GM19455 (cell line): Measurements from ENCODE around the gene TM4SF5.

ENCODE experiments used
- ATAC-seq: cut with Tn5 transposase; IDR thresholded peaks from one replicate; pipeline ENCODE4 v1.9.1; 2021; ENCODE audit not compliant: unreplicated experiment

Gene TM4SF5

DNA sequence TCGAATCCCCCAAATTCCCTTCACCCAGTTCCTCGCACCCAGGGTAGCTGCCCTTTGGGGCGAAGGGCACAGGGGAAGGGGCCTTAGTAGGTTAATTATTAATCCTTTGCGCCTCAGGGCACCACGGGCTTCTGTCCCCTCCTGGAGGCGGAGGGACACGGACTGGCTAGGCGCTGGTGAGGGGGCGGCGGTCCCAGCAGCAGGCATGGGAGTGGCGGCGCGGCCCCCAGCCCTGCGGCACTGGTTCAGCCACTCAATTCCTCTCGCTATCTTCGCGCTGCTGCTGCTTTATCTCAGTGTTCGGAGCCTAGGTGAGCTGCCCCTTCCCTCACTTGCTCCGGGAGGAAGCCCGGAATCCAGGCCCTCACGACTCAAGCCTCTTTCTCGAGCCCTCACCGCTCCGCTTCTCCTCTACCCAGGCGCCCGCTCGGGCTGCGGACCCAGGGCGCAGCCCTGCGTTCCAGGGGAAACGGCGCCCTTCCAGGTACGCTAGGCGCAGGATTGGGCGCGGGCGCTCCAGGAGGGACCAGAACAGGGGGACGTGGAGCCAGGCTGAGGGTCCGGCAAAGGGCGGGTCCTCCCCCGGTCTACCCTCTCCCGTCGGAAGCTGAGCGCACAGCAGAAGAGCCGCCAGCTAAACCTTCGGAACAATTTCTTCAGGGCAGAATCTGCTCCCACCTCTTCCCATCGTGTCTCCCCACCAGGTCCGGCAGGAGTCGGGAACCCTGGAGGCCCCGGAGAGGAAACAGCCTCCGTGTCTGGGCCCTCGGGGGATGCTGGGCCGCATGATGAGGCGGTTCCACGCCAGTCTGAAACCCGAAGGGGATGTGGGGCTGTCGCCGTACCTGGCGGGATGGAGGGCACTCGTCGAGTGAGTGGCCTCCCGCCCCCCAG is 17.4 kb downstream of the TM4SF5 start, which contains the start of gene GLTPD2:
Gene GLTPD2, plus strand, starts transcription at position 158 of the 894 bp plus-strand sequence. Its CDS starts 48 bp downstream, at position 206.
- ATAC-seq = no peak

DNA sequence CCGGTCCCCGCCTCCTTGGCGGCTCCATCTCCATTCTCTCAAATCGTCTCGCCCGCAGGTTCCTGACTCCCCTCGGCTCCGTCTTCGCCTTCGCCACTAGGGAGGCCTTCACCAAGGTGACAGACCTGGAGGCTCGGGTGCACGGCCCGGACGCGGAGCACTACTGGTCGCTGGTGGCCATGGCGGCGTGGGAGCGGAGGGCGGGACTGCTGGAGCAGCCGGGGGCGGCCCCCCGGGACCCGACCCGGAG is 17.9 kb downstream of the TM4SF5 start:
- peak; percentile 22 for ATAC-seq

DNA sequence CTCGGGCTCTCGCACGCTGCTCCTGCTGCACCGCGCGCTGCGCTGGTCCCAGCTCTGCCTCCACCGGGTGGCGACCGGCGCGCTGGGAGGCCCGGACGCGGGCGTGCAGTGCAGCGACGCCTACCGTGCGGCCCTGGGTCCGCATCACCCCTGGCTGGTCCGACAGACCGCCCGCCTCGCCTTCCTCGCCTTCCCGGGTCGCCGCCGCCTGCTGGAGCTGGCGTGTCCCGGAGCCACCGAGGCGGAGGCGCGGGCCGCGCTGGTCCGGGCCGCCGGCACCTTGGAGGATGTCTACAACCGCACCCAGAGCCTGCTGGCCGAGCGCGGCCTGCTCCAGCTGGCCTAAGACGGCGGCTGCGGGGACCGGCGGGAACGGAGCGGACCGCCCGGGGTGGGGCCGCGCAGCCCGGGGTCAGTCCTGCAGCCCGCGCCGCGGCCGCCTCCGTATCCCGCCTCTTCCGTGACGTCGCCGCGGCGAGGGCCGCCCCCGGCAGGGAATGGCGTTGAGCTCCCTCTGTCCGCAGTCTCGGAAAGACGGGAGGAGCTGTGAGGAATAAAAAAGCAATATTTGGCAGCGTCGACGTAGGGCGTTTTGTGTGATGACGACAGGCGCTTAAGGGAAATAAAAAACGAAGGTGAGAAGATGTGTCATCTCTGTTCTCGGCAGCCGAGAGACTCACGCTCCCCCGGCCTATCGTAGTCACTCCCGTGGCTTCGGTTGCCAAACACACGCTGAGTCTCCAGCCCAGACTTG is 18.4 kb downstream of the TM4SF5 start:
- peak; percentile 87 for ATAC-seq

- no peak for ATAC-seq
Observed at GRCh38 chr17:4790705-4791088, 19.0 kb downstream of the TM4SF5 start.

DNA sequence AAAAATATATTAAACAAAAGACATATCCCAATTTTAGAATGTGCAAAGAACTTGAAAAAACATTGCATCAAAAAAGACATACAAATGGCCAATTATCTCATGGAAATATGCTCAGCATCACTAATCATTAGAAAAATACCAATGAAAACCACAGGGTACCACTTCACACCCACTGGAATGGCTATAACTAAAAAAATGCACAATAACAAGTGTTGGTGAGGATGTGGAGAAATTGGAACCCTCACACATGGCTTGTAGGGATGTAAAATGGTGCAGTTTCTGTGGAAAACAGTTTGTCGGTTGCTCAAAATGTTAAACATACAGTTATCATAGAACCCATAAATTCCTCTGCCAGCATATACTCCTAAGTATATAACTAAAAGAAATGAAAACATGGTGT is 23.5 kb downstream of the TM4SF5 start:
- ATAC-seq = no peak

GRCh38 chr17:4796552-4796920 is 24.9 kb downstream of the TM4SF5 start:
- no peak for ATAC-seq

DNA sequence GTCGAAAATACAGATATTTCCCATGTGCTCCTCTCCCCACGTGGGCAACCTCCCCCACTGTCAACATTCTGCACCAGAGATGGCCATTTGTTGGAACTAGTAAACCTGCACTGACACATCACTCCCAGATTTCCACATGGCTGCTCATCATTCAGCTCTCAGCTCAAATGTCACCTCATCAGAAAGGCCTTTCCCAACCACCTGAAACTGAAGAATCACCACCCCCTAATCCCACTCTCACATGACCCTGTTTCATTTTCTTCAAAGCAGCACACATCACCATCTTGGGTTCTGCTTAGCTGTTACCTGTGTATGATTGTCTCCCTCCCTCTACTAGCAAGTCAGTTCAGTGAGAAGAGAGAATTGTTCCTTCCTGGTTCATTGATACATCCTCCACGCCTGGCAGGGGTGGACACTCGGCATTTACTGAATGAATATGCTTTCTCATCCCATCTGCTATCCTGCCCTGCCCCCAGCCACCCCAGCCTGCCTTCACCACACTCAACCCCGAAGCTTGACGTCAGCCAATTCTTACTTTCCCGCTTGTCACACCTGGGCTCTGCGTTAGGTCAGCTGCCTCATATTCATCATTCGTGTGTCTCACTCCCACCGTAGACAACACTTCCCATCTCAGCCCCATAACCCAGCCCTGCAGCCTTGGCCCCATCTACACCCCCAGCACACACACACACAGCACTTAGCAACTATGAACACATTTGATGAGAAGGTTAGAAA is 28.9 kb downstream of the TM4SF5 start:
- ATAC-seq = no peak

- ATAC-seq = no peak
Observed at GRCh38 chr17:4802228-4802627, 30.5 kb downstream of the TM4SF5 start, which contains the start of gene C17orf114. C17orf114 (minus strand) TSS chr17:4802328.

- no peak for ATAC-seq
Observed at GRCh38 chr17:4806456-4806776, 34.7 kb downstream of the TM4SF5 start.

GRCh38 chr17:4806777-4807604 is 35.3 kb downstream of the TM4SF5 start, which contains the start of gene PLD2:
PLD2 (plus strand) TSS chr17:4807152; CDS start chr17:4807773, 621 bp downstream.
- ATAC-seq = peak; percentile 85

DNA sequence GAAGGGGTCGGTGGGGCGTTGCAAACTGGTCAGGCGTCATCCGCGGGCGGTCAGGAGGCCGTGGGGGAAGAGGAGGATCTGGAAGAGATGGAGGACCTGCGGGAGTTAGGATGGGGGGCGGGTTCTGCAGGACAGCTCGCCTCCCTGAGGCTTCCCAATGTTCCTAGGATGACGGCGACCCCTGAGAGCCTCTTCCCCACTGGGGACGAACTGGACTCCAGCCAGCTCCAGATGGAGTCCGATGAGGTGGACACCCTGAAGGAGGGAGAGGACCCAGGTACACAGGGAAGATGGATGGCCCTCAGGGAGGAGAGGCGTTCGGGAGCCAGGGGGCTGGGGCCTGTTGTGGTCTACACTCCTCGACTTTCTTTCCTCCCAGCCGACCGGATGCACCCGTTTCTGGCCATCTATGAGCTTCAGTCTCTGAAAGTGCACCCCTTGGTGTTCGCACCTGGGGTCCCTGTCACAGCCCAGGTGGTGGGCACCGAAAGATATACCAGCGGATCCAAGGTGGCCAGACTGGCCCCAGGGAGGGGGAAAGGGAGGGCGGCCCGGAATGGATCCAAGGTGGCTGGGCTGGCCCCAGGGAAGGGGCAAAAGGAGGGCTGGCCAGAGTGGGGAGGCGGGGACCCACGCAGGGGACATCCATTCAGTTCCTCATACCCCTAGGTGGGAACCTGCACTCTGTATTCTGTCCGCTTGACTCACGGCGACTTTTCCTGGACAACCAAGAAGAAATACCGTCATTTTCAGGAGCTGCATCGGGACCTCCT is 36.1 kb downstream of the TM4SF5 start:
- no peak for ATAC-seq

DNA sequence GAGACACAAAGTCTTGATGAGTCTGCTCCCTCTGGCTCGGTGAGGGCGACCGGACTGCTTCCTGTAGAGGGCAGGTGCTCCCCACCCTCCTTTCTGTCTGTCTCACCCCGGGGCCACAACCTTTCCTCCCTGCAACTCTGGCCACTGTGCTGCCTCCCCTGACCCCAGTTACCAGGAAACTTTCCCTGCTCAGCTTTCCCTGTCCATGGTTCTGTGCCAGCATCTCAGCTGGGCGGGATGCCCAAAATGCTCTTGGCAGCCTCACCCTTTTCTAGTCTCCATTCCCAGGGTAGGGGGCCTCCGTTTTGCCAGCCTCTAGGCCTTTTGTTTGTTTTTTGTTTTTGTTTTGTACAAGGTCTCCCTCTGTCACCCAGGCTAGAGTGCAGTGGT is 36.7 kb downstream of the TM4SF5 start:
- no peak for ATAC-seq

GRCh38 chr17:4810696-4811290 is 39.1 kb downstream of the TM4SF5 start:
- ATAC-seq = no peak

DNA sequence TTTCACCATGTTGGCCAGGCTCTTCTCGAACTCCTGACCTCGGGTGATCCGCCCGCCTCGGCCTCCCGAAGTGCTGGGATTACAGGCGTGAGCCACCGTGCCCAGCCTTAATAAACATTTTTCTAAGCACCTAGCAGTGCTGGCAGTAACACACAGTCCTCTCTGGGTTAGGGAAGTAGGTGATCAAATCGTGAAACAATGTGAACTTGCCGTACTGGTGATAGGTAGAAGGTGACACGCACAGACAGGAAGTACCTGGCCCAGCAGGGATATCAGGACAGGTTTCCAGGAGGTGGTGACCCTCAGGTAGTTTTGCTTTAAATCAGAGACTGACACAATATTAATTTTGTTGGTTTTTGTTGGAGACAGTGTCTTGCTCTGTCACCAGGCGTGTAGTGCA is 39.8 kb downstream of the TM4SF5 start:
- ATAC-seq = no peak

- no peak for ATAC-seq
Observed at GRCh38 chr17:4812690-4813089, 41.0 kb downstream of the TM4SF5 start.

DNA sequence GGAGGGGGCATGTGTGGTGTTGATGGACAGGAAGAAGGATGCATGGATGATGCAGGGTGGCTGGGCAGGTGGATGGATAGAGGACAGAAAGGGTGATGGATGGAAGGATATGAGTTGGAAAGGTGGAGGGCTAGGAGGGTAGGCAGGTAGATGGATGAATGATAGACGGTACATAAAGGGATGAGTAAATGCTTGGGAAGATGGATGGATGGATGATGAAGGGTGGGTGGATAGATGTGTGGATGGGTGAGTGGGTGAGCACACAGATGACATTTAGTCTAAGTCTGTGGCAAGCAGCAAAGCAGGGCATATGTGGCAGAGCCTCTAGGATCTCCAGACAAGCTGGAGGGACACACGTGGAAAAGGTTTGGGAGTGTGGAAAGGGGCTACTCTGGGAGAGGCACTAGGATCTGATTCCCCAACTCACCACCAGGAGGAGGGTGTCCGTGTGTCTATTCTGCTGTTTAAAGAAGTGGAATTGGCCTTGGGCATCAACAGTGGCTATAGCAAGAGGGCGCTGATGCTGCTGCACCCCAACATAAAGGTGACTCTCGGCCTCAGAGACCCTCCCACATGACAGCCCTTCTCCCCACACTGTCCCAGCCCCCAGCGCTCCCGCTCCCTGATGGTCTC is 43.5 kb downstream of the TM4SF5 start:
- no peak for ATAC-seq

GRCh38 chr17:4816826-4817225 is 45.1 kb downstream of the TM4SF5 start:
- ATAC-seq = no peak

DNA sequence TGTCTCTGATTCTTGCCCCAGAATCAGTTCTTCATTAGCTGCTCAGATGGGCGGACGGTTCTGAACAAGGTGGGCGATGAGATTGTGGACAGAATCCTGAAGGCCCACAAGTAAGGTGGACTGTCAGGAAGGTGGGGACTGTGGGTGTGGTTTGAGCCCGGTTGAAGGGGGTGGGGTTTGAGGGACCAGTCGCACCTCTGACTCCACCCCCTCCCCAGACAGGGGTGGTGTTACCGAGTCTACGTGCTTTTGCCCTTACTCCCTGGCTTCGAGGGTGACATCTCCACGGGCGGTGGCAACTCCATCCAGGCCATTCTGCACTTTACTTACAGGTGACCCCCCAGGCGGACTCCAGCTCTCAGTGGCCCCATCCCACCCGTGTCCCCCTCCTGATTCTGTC is 46.6 kb downstream of the TM4SF5 start:
- no peak for ATAC-seq

DNA sequence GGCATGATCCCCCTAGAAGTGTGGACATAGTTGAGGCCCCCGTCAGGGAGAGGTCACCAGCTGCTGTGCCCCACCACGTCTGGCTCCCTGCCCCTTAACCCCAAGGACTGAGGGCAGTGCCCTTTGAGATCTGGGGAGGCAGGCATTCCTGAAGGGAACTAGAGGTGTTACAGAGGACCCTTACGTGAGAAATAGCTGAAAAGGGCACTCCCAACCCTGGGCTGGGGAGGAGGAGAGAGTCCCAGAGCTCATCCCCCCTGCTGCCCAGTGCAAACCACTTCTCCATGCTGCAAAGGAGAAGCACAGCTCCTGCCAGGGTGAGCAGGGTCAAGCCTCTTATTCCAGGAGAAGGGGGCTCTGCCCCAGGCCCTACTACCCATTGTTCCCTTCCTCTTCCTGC is 51.1 kb downstream of the TM4SF5 start:
- ATAC-seq = no peak
